Uterus (tissue), 2 donors: Measurements from ENCODE around the gene GNPTAB.

ENCODE experiments used
- CTCF ChIP-seq, 4 experiments: fragments of 200-600 bp in 2 of 4; fragments of 450-650 bp in 2 of 4; sonication (generic) in 2 of 4; IDR thresholded peaks; one replicate each; pipeline ENCODE4 v1.5.1; 2016 to 2019; ENCODE audit warnings: antibody characterized with exemption in 4 of 4, mild to moderate bottlenecking in 2 of 4, moderate library complexity in 1 of 4
- POLR2A ChIP-seq, 2 donors: fragments of 450-650 bp; IDR thresholded peaks; one replicate each; pipeline ENCODE4 v1.6.1; 2016; ENCODE audit warnings: antibody characterized with exemption in 2 of 2, mild to moderate bottlenecking in 1 of 2, moderate library complexity in 1 of 2

GRCh38 chr12:101737476-101737875 is 93.3 kb downstream of the GNPTAB start:
- no peak for TF ChIP-seq CTCF (IDR thresholded peaks at IDR 0.05)
- TF ChIP-seq POLR2A (IDR thresholded peaks at IDR 0.05): no peak
